Osteoblast (primary cell): ENCODE results near the gene USP53. TPM values are rescaled to one million over a fixed set of nuclear protein-coding genes. Genes with fewer than 3 reads are reported as not detected.

Source experiments
- DNase-seq: peaks from one replicate; pipeline ENCODE4 v3.0.0; 2011; ENCODE audit warnings: low spot score, mixed read lengths; ENCODE audit not compliant: insufficient read length; ENCODE audit errors: missing footprints
- H2AFZ ChIP-seq: 2 replicates; pipeline ENCODE4 v1.6.0; 2011; ENCODE audit warnings: mild to moderate bottlenecking, low read length
- H3K27ac ChIP-seq: 2 replicates; pipeline ENCODE4 v1.5.1; 2011; ENCODE audit warnings: mild to moderate bottlenecking, low read depth, low read length, moderate library complexity
- H3K27me3 ChIP-seq: 2 replicates; pipeline ENCODE4 v1.6.0; 2012; ENCODE audit warnings: mild to moderate bottlenecking, control low read depth, inconsistent platforms, low read length, moderate library complexity; ENCODE audit not compliant: insufficient read depth
- H3K36me3 ChIP-seq: 2 replicates; pipeline ENCODE4 v1.5.1; 2011; ENCODE audit warnings: mild to moderate bottlenecking, low read length, control low read depth, moderate library complexity; ENCODE audit not compliant: insufficient read depth
- H3K4me1 ChIP-seq: 2 replicates; pipeline ENCODE4 v1.5.1; 2011; ENCODE audit warnings: mild to moderate bottlenecking, low read length, control low read depth, moderate library complexity; ENCODE audit not compliant: insufficient read depth
- H3K4me2 ChIP-seq: 2 replicates; pipeline ENCODE4 v1.6.0; 2011; ENCODE audit warnings: mild to moderate bottlenecking, low read length; ENCODE audit not compliant: insufficient read depth
- H3K4me3 ChIP-seq: fragments of 200-600 bp; sonication (generic); 3 replicates; pipeline ENCODE4 v1.5.1; 2012; ENCODE audit warnings: mild to moderate bottlenecking, low read length, inconsistent platforms; ENCODE audit not compliant: insufficient read depth
- H3K79me2 ChIP-seq: 2 replicates; pipeline ENCODE4 v1.6.0; 2012; ENCODE audit warnings: mild to moderate bottlenecking, low read length, control low read depth, inconsistent platforms; ENCODE audit not compliant: insufficient read depth
- H3K9me3 ChIP-seq: 2 replicates; pipeline ENCODE4 v1.5.1; 2011; ENCODE audit warnings: low read depth, low read length, control low read depth
- H4K20me1 ChIP-seq: 2 replicates; pipeline ENCODE4 v1.6.0; 2012; ENCODE audit warnings: mild to moderate bottlenecking, low read length, control low read depth; ENCODE audit not compliant: insufficient read depth
- CTCF ChIP-seq: IDR thresholded peaks from 2 replicates; pipeline ENCODE4 v1.5.1; 2011; ENCODE audit warnings: mild to moderate bottlenecking, low read depth, low read length, moderate library complexity; ENCODE audit errors: extremely low read depth
- total RNA-seq: library from RNA; depleted of rRNA; stranded (reverse); fragments of >200 nt; gene quantifications from 2 replicates; pipeline ENCODE4 v1.2.3, GENCODE V29; 2012

Gene USP53
- total RNA-seq, 1 donor, result 61.9 TPM

- no peak for DNase-seq
- Histone ChIP-seq H2AFZ (no peak overlapping the region), H3K79me2 (peaks cover 5% of the 10 kb centered on the region), H3K4me2 (no peak overlapping the region), H3K9me3 (no peaks in the 10 kb centered on the region), H3K4me3 (no peak overlapping the region), H3K27me3 (no peaks in the 10 kb centered on the region), H4K20me1 (no peaks in the 10 kb centered on the region), H3K4me1 (no peaks in the 10 kb centered on the region), H3K36me3 (peaks cover 22% of the 10 kb centered on the region), H3K27ac (no peak overlapping the region)
- no peak for TF ChIP-seq CTCF
Measured at GRCh38 chr4:119240568-119240967, 28.1 kb downstream of the USP53 start.

GRCh38 chr4:119242417-119242816, 29.9 kb downstream of the USP53 start:
- TF ChIP-seq CTCF, result no peak
- Histone ChIP-seq H3K27ac (no peak overlapping the region), H3K9me3 (no peaks in the 10 kb centered on the region), H3K4me1 (no peaks in the 10 kb centered on the region), H3K4me3 (no peak overlapping the region), H3K36me3 (peaks cover 29% of the 10 kb centered on the region), H3K27me3 (no peaks in the 10 kb centered on the region), H3K79me2 (peaks cover 4% of the 10 kb centered on the region), H4K20me1 (no peaks in the 10 kb centered on the region), H3K4me2 (no peak overlapping the region), H2AFZ (no peak overlapping the region)
- DNase-seq, result no peak

- no peak overlapping the region for H3K4me2 ChIP-seq
- peaks cover 32% of the 10 kb centered on the region for H3K36me3 ChIP-seq
- no peak for TF ChIP-seq CTCF
- no peak overlapping the region for H3K4me3 ChIP-seq
- no peaks in the 10 kb centered on the region for H4K20me1 ChIP-seq
- no peaks in the 10 kb centered on the region for H3K27me3 ChIP-seq
- H3K27ac ChIP-seq, result no peak overlapping the region
- no peaks in the 10 kb centered on the region for H3K79me2 ChIP-seq
- no peaks in the 10 kb centered on the region for H3K4me1 ChIP-seq
- DNase-seq, result no peak
- no peak overlapping the region for H2AFZ ChIP-seq
- no peaks in the 10 kb centered on the region for H3K9me3 ChIP-seq
Measured at GRCh38 chr4:119243868-119244267, 31.4 kb downstream of the USP53 start.

GRCh38 chr4:119244344-119244743, 31.8 kb downstream of the USP53 start:
- Histone ChIP-seq H3K4me3 (no peak overlapping the region), H3K4me1 (no peaks in the 10 kb centered on the region), H3K36me3 (peaks cover 30% of the 10 kb centered on the region), H2AFZ (no peak overlapping the region), H3K27me3 (no peaks in the 10 kb centered on the region), H3K9me3 (no peaks in the 10 kb centered on the region), H3K79me2 (no peaks in the 10 kb centered on the region), H3K4me2 (no peak overlapping the region), H4K20me1 (no peaks in the 10 kb centered on the region), H3K27ac (no peak overlapping the region)
- no peak for TF ChIP-seq CTCF
- DNase-seq, result no peak
